CD14-positive monocyte (primary cell): ENCODE data around the gene NBEA. TPM values are rescaled to one million over a fixed set of nuclear protein-coding genes. Genes with fewer than 3 reads are reported as not detected.
A peak's percentile ranks its signal among the peaks of the same experiment; 100 is the strongest.

ENCODE experiments used
- DNase-seq, 3 donors: peaks; one replicate each; pipeline ENCODE4 v3.0.0-alpha.2; 2011 to 2022
- H2AFZ ChIP-seq: 2 replicates; pipeline ENCODE4 v1.6.0; 2012; ENCODE audit warnings: mild to moderate bottlenecking, low read depth, low read length, inconsistent platforms; ENCODE audit not compliant: insufficient read depth, poor library complexity, severe bottlenecking
- H3K27ac ChIP-seq, 2 donors: 1 replicate in 1 of 2; 2 replicates in 1 of 2; pipeline ENCODE4 v1.5.1; 2012 to 2013; ENCODE audit warnings: low read length in 2 of 2, control low read depth in 1 of 2, inconsistent platforms in 1 of 2, low read depth in 1 of 2, mild to moderate bottlenecking in 1 of 2
- H3K27me3 ChIP-seq, 2 donors: one replicate each; pipeline versions ENCODE4 v1.6.0 to v1.6.1; 2011 to 2013; ENCODE audit warnings: low read length in 2 of 2; ENCODE audit not compliant: control insufficient read depth in 2 of 2, insufficient read depth in 2 of 2
- H3K36me3 ChIP-seq, 2 donors: replicated peaks in 1 of 2; 1 replicate in 1 of 2; 2 replicates in 1 of 2; pipeline versions ENCODE4 v1.5.1 to v1.6.1; 2012 to 2013; ENCODE audit warnings: low read length in 2 of 2, control low read depth in 1 of 2, inconsistent platforms in 1 of 2, mild to moderate bottlenecking in 1 of 2; ENCODE audit not compliant: insufficient read depth in 2 of 2, control insufficient read depth in 1 of 2
- H3K4me1 ChIP-seq, 2 donors: 1 replicate in 1 of 2; 2 replicates in 1 of 2; pipeline versions ENCODE4 v1.5.1 to v1.6.1; 2012 to 2013; ENCODE audit warnings: low read length in 2 of 2, control low read depth in 1 of 2, inconsistent platforms in 1 of 2, mild to moderate bottlenecking in 1 of 2, moderate library complexity in 1 of 2; ENCODE audit not compliant: insufficient read depth in 2 of 2, control insufficient read depth in 1 of 2
- H3K4me2 ChIP-seq: replicated peaks from 2 replicates; pipeline ENCODE3; 2012; ENCODE audit warnings: low read length, moderate library complexity, mild to moderate bottlenecking; ENCODE audit not compliant: poor library complexity, severe bottlenecking; ENCODE audit errors: extremely low read depth
- H3K4me3 ChIP-seq, 3 experiments: fragments of 200-600 bp in 1 of 3; sonication (generic) in 1 of 3; replicated peaks in 1 of 3; 1 replicate in 2 of 3; 2 replicates in 1 of 3; pipeline ENCODE4 v1.5.1; 2011 to 2013; ENCODE audit warnings: low read length in 3 of 3, mild to moderate bottlenecking in 3 of 3, control low read depth in 2 of 3, low read depth in 2 of 3, inconsistent platforms in 1 of 3, moderate library complexity in 1 of 3
- H3K79me2 ChIP-seq: 2 replicates; pipeline ENCODE4 v1.6.0; 2012; ENCODE audit warnings: mild to moderate bottlenecking, control low read depth, inconsistent platforms, low read length, moderate library complexity; ENCODE audit not compliant: insufficient read depth
- H3K9ac ChIP-seq: 2 replicates; pipeline ENCODE4 v1.6.0; 2017; ENCODE audit warnings: low read length, mild to moderate bottlenecking; ENCODE audit not compliant: insufficient read depth, poor library complexity, severe bottlenecking
- H3K9me3 ChIP-seq, 2 donors: replicated peaks in 1 of 2; 1 replicate in 1 of 2; 2 replicates in 1 of 2; pipeline versions ENCODE4 v1.5.1 to v1.6.1; 2012 to 2013; ENCODE audit warnings: low read length in 2 of 2, control low read depth in 1 of 2; ENCODE audit not compliant: control insufficient read depth in 1 of 2, insufficient read depth in 1 of 2
- H4K20me1 ChIP-seq: 2 replicates; pipeline ENCODE4 v1.6.0; 2012; ENCODE audit warnings: mild to moderate bottlenecking, low read length, control low read depth, moderate library complexity; ENCODE audit not compliant: insufficient read depth
- H3K27ac Mint-ChIP-seq, 7 donors: one replicate each; pipeline ENCODE4 v1.8.0; 2020; ENCODE audit warnings: mild to moderate bottlenecking in 7 of 7, mixed read lengths in 7 of 7, moderate library complexity in 6 of 7, inconsistent platforms in 2 of 7
- H3K27me3 Mint-ChIP-seq, 3 donors: one replicate each; pipeline ENCODE4 v1.8.0; 2021 to 2022; ENCODE audit warnings: low read depth in 3 of 3, mild to moderate bottlenecking in 3 of 3, mixed read lengths in 3 of 3, moderate library complexity in 3 of 3, inconsistent platforms in 1 of 3
- H3K36me3 Mint-ChIP-seq, 2 donors: one replicate each; pipeline ENCODE4 v1.8.0; 2020; ENCODE audit warnings: mixed read lengths in 2 of 2, inconsistent platforms in 1 of 2, mild to moderate bottlenecking in 1 of 2
- H3K4me1 Mint-ChIP-seq: one replicate; pipeline ENCODE4 v1.8.0; 2020; ENCODE audit warnings: mild to moderate bottlenecking, mixed read lengths
- H3K4me3 Mint-ChIP-seq, 2 donors: one replicate each; pipeline ENCODE4 v1.8.0; 2020; ENCODE audit warnings: mild to moderate bottlenecking in 2 of 2, mixed read lengths in 2 of 2, moderate library complexity in 1 of 2
- H3K9me3 Mint-ChIP-seq, 7 donors: one replicate each; pipeline ENCODE4 v1.8.0; 2020 to 2022; ENCODE audit warnings: mixed read lengths in 7 of 7, mild to moderate bottlenecking in 6 of 7, moderate library complexity in 6 of 7, inconsistent platforms in 2 of 7
- CTCF ChIP-seq: fragments of 200-600 bp; IDR thresholded peaks from one replicate; pipeline ENCODE4 v1.8.0; 2022; ENCODE audit warnings: antibody characterized with exemption, mild to moderate bottlenecking
- WGBS: methylation state at CpG from one replicate; pipeline ENCODE4 v1.1.5; 2013; ENCODE audit warnings: missing lambda C conversion rate; ENCODE audit not compliant: insufficient coverage; 5-methylcytosine and 5-hydroxymethylcytosine counted together
- intact Hi-C, 2 donors: fragments of 100-400 bp; cut with micrococcal nuclease; formaldehyde crosslinking; loops; one replicate each; pipeline versions ENCODE4 v1.15.0 to v1.15.1; 2023
- polyA minus RNA-seq: library from RNA; depleted of rRNA, polyadenylated mRNA; stranded (reverse); fragments of >200 nt; gene quantifications from 2 replicates; pipeline ENCODE4 v1.2.3, GENCODE V29; 2012
- polyA plus RNA-seq, 3 donors: library from polyadenylated mRNA; depleted of rRNA in 1 of 3; unstranded in 2 of 3; stranded (reverse) in 1 of 3; fragments of 300-500 nt in 2 of 3; fragments of >200 nt in 1 of 3; fragmentation: Illumina TruSeq in 2 of 3; gene quantifications; 1 replicate in 2 of 3; 2 replicates in 1 of 3; pipeline ENCODE4 v1.2.3, GENCODE V29; 2012 to 2021
- total RNA-seq, 12 experiments: library from RNA in 1 of 12; stranded (reverse) in 1 of 12; fragments of 120-200 nt in 1 of 12; gene quantifications; one replicate each; pipeline ENCODE4 v1.2.4 and lab custom pipeline; 2013 to 2026; ENCODE audit warnings: mixed read lengths in 6 of 12, inconsistent platforms in 1 of 12

NBEA gene, protein sequence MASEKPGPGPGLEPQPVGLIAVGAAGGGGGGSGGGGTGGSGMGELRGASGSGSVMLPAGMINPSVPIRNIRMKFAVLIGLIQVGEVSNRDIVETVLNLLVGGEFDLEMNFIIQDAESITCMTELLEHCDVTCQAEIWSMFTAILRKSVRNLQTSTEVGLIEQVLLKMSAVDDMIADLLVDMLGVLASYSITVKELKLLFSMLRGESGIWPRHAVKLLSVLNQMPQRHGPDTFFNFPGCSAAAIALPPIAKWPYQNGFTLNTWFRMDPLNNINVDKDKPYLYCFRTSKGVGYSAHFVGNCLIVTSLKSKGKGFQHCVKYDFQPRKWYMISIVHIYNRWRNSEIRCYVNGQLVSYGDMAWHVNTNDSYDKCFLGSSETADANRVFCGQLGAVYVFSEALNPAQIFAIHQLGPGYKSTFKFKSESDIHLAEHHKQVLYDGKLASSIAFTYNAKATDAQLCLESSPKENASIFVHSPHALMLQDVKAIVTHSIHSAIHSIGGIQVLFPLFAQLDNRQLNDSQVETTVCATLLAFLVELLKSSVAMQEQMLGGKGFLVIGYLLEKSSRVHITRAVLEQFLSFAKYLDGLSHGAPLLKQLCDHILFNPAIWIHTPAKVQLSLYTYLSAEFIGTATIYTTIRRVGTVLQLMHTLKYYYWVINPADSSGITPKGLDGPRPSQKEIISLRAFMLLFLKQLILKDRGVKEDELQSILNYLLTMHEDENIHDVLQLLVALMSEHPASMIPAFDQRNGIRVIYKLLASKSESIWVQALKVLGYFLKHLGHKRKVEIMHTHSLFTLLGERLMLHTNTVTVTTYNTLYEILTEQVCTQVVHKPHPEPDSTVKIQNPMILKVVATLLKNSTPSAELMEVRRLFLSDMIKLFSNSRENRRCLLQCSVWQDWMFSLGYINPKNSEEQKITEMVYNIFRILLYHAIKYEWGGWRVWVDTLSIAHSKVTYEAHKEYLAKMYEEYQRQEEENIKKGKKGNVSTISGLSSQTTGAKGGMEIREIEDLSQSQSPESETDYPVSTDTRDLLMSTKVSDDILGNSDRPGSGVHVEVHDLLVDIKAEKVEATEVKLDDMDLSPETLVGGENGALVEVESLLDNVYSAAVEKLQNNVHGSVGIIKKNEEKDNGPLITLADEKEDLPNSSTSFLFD (N-terminal part only)
- total RNA-seq (2013) = 0.44 TPM
- under 1 TPM; 0.03 to 0.23 (median 0.08) TPM for polyA plus RNA-seq
- 0.14 and 0.32 TPM in 2 replicates for polyA minus RNA-seq
- 1.4 to 31.4 (median 3.4) reads per million in 11 experiments for total RNA-seq (lab: John Stamatoyannopoulos, UW)

- Histone ChIP-seq H3K36me3 (no peaks in the 10 kb centered on the region), H3K27ac (no peak within 1 kb of the TSS)
Measured at GRCh38 chr13:34941835-34942731, at the start of gene NBEA. Gene NBEA (plus strand): TSS chr13:34942270. CDS start chr13:34942821, 551 bp downstream.

More at GRCh38 chr13:34941835-34942731, at the start of gene NBEA:
- Mint-ChIP-seq H3K9me3 (peaks cover 0 to 6% (median 4%) of the 10 kb centered on the region in 7 donors), H3K27ac (peak within 1 kb of the TSS in 2 of 7 donors; percentile 33 to 53), H3K36me3 (peaks cover 3 to 6% of the 10 kb centered on the region in 2 donors), H3K27me3 (peaks cover 36 to 61% (median 39%) of the 10 kb centered on the region in 3 donors), H3K4me3 (peak within 1 kb of the TSS; percentile 83 to 92), H3K4me1 (peaks cover 19% of the 10 kb centered on the region)
- intact Hi-C loops = no loop called here
- peak; percentile 31 to 68 (median 42) for DNase-seq
- Histone ChIP-seq H2AFZ (peak within 1 kb of the TSS; percentile 76), H3K4me2 (peak within 1 kb of the TSS; percentile 83), H4K20me1 (no peaks in the 10 kb centered on the region), H3K4me1 (peaks cover 8 to 14% of the 10 kb centered on the region in 2 donors), H3K9ac (peak within 1 kb of the TSS; percentile 40), H3K79me2 (no peaks in the 10 kb centered on the region), H3K9me3 (peaks cover 0 to 11% of the 10 kb centered on the region in 2 donors), H3K27me3 (peaks cover 43 to 58% of the 10 kb centered on the region in 2 donors), H3K4me3 (peak within 1 kb of the TSS; percentile 51 to 83 (median 78))
- under 1% methylated on average over 63 of the region's 76 CpGs for WGBS
- TF ChIP-seq CTCF = no peak
